Cardiac fibroblast (primary cell): ENCODE measurements around the gene SAXO1.
"Not testable (repeated sequence)": the region's sequence is repeated elsewhere in the genome, so short reads cannot be mapped to it uniquely, and the experiment has no call there.

Experiments used
- DNase-seq, 2 donors: peaks; one replicate each; pipeline versions ENCODE4 v3.0.0 to v3.0.0-alpha.2; 2010; ENCODE audit warnings: low read depth in 2 of 2
- H3K4me3 ChIP-seq, 2 donors: replicated peaks in 1 of 2; 1 replicate in 1 of 2; 2 replicates in 1 of 2; pipeline ENCODE4 v1.5.1; 2011; ENCODE audit warnings: low read depth in 2 of 2, low read length in 2 of 2, mild to moderate bottlenecking in 2 of 2, moderate library complexity in 1 of 2
- TF ChIP-seq, protein P1 (sequence below): IDR thresholded peaks from one replicate; pipeline ENCODE4 v1.5.1; 2011; ENCODE audit warnings: low read depth, mild to moderate bottlenecking, low read length, inconsistent platforms

SAXO1 gene

DNA sequence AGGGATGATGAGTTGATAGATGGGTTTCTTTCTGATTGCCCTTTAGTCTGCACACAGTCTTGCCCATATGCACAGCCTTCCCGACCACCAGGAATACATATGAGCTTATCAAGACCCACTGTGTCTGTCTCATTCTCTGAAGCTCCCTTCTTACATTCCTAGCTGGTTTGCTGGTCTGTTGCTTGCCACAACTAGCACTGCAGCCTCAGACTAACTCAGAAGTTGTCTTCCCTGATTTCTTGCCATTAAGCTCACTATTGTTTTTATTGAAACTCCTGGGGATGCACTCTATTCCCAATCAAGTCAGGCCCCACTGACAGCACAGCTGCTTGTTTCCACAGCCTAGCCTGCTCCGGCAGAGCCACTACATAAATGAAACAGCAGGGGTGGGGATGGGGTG is 97.5 kb downstream of the SAXO1 start:
- H3K4me3 ChIP-seq, result no peak overlapping the region
- TF ChIP-seq, protein P1, sequence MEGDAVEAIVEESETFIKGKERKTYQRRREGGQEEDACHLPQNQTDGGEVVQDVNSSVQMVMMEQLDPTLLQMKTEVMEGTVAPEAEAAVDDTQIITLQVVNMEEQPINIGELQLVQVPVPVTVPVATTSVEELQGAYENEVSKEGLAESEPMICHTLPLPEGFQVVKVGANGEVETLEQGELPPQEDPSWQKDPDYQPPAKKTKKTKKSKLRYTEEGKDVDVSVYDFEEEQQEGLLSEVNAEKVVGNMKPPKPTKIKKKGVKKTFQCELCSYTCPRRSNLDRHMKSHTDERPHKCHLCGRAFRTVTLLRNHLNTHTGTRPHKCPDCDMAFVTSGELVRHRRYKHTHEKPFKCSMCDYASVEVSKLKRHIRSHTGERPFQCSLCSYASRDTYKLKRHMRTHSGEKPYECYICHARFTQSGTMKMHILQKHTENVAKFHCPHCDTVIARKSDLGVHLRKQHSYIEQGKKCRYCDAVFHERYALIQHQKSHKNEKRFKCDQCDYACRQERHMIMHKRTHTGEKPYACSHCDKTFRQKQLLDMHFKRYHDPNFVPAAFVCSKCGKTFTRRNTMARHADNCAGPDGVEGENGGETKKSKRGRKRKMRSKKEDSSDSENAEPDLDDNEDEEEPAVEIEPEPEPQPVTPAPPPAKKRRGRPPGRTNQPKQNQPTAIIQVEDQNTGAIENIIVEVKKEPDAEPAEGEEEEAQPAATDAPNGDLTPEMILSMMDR, result no peak
- DNase-seq, result no peak

DNA sequence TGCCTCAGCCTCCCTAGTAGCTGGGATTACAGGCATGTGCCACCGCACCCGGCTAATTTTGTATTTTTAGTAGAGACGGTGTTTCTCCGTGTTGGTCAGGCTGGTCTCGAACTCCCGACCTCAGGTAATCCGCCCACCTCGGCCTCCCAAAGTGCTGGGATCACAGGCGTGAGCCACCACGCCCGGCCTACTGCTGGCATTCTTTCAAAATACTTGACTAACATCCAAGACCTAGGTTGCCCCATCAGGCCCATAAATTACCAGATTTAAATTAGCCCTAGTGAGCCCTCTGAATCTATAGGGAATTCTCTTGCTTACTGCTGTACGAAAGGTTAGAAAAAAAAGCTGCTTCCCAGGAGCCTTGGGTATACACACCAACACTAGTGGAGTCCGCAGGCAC is 102.4 kb downstream of the SAXO1 start:
- H3K4me3 ChIP-seq, DNase-seq: not testable (repeated sequence)

DNA sequence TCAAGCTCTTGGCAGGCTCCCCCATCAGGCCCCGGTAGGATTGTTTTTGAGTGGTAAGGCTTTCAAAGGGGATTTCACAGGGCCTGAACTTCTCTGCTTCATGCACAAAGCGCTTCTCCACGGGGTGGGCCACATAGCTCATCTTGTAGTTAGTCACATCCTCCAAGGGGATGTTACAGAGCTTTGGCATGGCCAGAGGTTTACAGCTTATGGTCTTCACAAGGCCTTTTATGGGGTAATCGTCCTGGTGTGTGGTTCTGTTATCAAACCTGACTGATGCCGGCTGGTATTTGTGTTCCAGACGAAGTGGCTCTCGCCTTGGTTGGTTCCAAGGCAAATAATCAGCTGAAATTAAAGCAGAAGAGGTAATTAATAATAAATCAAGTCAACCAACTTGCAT is 104.3 kb downstream of the SAXO1 start:
- DNase-seq, result peak; percentile 42 to 86
- H3K4me3 ChIP-seq, result no peak overlapping the region
- TF ChIP-seq, protein P1, result no peak

DNA sequence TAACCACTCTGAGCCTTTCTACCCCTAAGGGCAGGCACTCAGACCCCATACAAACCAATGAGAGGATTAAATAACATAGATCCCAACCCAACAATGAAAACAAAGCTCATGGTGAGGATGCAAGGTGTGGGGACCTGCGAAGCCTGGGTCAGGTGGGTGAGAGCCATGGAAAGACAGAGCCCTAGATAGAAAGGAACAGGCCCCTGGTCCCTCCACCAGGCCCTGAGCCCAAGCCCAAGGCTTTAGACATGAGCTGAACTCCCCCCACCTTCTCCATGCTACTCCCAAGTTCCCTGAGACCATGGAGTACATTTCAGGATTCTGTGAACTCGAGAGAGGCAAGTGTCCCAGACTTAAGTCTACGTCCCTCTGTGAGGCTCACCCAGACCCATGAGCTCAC is 106.5 kb downstream of the SAXO1 start:
- H3K4me3 ChIP-seq, result no peak overlapping the region
- no peak for DNase-seq
- TF ChIP-seq, protein P1, result no peak

DNA sequence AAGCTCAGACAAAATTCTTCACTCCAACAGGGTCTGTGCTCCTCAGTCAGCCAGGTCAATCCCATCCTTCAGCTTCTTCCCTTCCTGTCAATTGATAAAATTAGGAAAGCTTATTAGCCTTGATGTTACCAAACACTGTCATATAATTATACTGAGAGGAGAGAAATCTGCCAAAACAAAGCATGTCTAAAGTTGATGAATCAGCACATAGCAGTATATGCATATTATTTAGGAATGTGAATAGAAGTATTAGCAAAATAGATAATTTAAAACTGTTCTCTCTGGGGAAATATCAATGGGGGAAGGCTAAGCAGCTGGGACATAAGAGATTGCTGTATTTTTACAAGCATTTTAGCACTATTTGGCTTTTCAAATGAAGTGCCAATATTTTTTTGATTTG is 107.1 kb downstream of the SAXO1 start:
- TF ChIP-seq, protein P1, result no peak
- H3K4me3 ChIP-seq, result no peak overlapping the region
- no peak for DNase-seq

DNA sequence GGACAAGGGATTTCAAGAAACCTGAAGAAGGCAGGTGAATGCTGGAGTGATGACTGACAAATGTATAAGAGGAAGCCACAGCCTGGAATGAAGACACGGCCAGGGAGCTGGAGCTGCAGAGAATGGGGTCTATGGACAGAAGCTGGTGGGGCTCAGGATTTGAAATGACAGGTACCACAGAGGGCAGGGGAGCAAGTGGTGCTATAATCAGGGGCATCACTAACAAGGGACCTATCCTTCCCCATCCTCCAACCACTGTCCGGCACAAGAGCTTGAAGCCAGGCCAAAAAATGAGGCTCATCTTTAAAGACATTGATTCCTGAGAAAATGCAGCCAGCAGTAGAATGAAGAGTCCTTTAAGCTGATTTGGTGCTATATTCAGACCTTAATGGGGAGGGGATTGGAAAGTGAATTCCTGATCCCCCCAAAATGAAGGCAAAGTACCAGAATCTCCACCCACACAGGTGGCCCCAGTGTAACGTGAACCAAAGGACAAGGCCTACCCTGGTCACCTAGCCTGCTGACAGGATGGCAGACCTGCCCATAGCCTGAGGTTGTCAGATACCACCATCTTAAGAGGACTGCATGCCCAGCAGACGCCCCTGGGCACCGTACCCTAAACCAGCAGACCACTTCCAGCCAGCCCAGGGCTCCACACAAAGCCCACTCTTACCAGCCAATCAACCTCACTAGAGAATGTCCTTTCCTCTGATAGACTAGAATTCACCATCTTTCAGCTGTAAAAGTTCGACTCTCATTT is 109.2 kb downstream of the SAXO1 start:
- TF ChIP-seq, protein P1, result no peak
- H3K4me3 ChIP-seq, result no peak overlapping the region
- no peak for DNase-seq

DNA sequence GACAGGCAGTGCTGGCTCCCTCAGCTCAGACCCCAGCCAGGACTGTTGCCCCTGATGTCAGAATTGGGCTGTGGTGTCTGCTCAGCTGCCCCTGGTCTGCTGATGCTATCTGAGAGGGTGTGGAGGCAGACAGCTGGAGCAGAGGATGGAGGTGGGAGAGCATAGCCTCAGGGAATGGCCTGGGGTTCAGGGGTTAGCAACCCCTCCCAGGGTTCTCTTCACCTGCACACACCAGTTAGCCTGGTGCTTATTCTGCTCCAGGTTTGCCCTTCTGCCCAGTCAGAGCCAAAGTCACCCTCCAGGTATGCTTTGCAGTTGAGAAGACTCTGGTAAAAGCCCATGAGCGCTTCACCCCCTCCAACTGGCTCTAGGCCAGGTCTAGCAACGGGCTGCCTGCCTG is 109.8 kb downstream of the SAXO1 start:
- no peak overlapping the region for H3K4me3 ChIP-seq
- no peak for DNase-seq
- TF ChIP-seq, protein P1, result no peak
